RCC 7860 (cell line): ENCODE data around the gene SOX3.

Experiments used
- DNase-seq: peaks from one replicate; pipeline ENCODE4 v3.0.0-alpha.2; 2015; ENCODE audit warnings: low spot score
- FAIRE-seq: peaks from 2 replicates; lab custom pipeline; 2012; peaks lifted over from hg19 to GRCh38; lab: Jason Lieb, UNC

SOX3 gene

GRCh38 chrX:140504371-140505324, at the start of gene SOX3:
Gene SOX3 (minus strand): TSS chrX:140505069. CDS start chrX:140505060, 9 bp downstream.
- no peak for FAIRE-seq
- no peak for DNase-seq

GRCh38 chrX:140548985-140549384, 44.1 kb upstream of the SOX3 start:
- no peak for DNase-seq
- no peak for FAIRE-seq

DNA sequence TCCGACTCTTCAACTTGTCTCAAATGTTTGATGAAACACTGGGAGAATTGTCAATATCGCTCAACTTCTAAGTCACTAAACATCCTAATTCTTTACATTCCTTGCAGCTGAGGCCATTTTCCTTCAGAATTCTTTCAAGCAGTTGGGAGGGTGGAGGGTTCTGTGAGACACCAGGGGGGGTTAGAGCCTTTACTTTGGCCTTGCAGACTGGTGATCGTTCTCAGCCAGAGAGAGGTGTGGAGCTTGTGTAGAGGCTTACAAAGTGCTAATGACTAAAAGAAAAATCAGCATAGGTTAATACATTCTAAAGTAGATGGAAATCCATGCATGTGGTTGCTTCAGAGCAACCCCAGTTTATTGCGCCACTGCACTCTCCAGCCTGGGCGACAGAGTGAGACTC, 21.3 kb upstream of the SOX3 start:
- FAIRE-seq (no peak), DNase-seq (no peak)

DNA sequence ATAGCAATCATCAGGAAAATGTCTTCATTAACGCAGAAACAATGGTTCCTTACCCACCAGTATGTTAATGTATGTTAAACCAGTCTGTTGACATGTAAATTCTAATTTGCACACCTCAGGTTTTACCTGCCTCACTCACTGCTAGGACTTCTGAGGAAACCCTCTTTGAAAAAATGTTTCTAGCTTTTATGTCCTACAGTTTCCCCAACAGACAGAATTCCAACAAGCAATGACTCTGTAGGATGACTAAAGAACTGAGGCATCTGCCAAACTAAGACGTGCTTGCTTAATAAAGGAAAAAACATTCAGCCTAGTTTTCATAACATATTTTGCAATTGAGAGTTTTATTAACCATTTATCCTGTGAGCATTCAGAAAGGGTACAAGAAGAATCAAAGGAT, 20.6 kb upstream of the SOX3 start:
- FAIRE-seq (no peak), DNase-seq (no peak)

DNA sequence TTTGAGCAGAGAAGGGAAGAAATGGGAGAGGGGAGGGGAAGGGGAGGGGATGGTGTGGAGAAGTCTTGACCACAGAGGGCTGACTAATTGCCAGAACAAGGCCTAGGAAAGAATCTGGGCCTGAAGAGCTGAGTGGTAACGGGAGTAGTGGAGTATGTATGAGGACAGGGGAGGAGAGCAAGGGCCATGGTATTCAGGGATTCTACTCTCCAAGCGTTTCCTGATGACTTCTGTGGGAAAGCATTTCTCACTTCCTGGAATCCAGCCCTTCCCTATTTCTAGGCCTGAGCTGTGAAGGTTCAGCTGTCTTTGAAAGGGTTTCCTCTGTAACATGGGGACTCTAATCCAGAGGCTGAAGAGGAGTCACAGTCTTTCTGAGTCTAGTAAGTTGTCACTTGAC, 19.7 kb upstream of the SOX3 start:
- FAIRE-seq (no peak), DNase-seq (no peak)

DNA sequence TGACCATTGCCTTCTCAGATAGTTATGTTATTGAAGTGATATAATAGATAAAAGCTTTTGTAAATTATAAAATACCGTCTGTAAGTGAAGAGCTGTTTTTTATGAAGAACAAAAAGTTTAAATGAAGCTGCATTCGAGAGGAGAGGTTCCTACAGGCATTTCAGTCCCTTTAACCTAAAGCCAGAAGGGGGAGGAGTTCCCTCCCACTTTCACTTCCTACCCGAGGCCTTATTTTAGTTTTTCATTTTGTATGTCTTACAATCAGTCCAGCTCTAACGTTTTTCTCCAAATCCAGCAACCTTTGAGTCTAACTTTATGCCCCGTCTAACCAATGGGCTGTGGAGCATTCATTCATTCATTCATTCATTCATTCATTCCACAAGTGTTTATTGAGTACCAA, 16.5 kb upstream of the SOX3 start:
- no peak for FAIRE-seq
- no peak for DNase-seq

DNA sequence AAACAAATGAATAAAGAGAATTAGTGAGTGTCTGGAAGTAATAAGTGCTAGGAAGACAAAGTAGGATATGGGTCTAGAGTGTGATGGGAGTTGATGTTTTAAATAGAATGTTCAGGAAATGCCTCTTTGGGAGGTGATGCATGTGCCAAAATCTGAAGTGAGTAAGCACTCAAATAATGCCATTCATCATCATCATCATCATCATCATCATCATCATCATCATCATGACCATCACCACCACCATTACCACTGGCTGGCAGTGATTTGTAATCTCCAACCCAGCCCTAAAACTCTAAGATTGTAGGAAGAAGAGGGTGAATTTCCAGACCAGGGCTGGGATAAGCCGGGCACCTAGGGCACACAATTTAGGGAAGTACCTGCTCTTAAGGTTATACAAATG, 9.7 kb upstream of the SOX3 start:
- no peak for FAIRE-seq
- no peak for DNase-seq

DNA sequence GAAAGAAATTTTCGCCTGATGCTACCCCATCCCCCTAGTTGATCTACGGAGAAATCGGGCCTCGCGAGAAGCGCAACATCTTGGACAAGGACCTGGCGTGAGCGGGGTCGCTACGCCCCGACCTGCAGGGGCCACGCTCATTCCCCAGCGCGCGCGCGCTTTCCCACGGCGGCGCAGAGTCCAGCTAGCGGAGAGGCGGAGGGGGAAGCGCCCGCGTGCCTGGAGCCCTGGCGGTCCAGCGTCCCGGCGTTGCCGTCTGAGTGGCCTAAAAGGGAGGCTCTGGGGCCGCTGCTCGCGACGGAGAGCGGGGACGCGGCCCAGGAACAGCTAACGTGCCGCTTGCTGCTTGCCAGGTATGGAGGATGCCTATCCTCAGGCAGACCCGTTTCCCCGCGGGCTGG, 6.0 kb upstream of the SOX3 start:
- FAIRE-seq: no peak

GRCh38 chrX:140510306-140510676, 5.4 kb upstream of the SOX3 start:
- DNase-seq (no peak), FAIRE-seq (no peak)

More for the DNA sequence above, 6.0 kb upstream of the SOX3 start:
- no peak for DNase-seq

- FAIRE-seq: no peak
Observed at GRCh38 chrX:140509468-140510305, 4.8 kb upstream of the SOX3 start.

GRCh38 chrX:140508958-140509357, 4.1 kb upstream of the SOX3 start:
- no peak for DNase-seq
- FAIRE-seq: no peak

More at GRCh38 chrX:140509468-140510305, 4.8 kb upstream of the SOX3 start:
- no peak for DNase-seq

DNA sequence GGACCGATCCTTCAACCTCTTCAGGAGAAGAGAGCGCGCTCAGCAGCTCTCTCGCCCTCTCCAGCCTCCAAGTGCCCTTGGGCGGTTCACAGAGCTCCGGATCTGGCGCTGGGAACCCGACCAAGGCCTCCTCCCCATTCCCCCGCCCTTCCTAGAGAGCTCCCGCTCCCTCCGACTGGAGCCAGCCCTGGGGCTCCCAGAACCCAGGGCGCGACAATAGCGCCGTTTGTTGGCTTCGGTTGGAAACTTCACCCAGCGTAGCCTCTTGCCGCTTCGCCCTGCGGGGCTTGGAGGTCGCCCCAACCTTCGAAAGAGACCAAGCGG, 3.1 kb upstream of the SOX3 start:
- DNase-seq (no peak), FAIRE-seq (no peak)

GRCh38 chrX:140507223-140507981, 2.5 kb upstream of the SOX3 start:
- no peak for DNase-seq
- no peak for FAIRE-seq

GRCh38 chrX:140505421-140506337, 810 bp upstream of the SOX3 start:
- no peak for FAIRE-seq

GRCh38 chrX:140503714-140504351, 1.0 kb downstream of the SOX3 start:
- DNase-seq (no peak), FAIRE-seq (no peak)

More at GRCh38 chrX:140505421-140506337, 810 bp upstream of the SOX3 start:
- DNase-seq: no peak

GRCh38 chrX:140503238-140503601, 1.6 kb downstream of the SOX3 start:
- no peak for FAIRE-seq
- no peak for DNase-seq

DNA sequence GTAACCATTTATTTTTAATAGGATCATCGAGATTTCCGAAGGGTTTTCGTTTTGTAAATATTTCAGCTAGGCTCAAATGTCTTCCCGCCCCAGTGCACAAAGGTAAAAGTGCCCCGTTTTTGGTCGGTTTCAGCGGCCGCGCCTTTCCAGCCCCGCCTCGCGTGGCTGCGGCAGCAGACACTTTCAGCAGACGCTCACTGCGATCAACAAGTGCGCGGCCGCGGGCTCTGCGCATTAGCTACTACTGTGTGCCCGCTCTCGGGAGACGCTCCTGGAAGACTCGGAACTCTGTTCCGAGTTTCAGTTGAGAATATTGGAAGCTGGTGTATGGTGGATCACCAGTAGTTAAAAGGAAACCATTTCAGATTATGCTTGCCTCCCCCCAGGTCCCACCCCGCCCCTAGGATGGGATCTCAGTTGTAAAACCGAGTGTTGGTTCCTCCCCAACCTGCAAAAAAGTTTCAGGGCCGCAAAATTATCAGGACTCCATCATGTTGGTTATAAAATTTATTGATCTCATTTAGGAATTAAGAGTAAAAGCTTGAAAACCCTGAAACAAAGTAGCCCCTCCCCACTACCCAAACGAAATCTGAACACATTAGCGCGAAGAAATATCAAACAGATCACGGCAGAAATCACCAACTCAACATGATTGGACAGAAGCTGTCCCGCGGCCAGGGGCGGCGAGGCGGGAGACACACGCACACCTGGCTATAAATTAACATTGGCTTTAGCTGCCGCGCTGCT, 2.2 kb downstream of the SOX3 start:
- FAIRE-seq: no peak
- DNase-seq: no peak

DNA sequence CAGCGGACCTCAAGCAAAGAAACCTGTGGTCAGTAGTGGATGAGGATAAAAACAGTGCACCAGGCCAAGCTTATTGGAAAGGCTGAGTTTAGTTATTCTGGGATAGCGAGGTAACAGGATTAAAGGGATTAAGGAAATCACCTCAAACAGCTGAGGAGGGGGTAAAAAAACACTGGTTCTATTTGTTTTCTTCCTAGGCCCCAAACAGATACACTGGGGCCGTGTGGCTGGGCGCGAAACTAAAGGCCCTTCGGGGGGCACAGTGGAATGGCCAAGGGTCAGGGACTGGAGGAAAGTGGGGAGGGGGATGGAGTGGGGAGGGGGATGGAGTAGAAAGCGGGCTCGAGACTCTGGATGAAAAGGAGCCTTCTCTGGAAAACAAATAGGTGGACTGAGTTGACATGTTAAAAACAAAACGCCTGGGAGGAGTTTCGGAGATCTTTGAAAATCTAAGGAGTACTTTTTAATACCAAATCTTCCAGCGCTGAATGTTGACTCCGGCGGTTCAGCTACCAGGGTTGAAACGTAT, 2.9 kb downstream of the SOX3 start:
- FAIRE-seq (no peak), DNase-seq (no peak)

DNA sequence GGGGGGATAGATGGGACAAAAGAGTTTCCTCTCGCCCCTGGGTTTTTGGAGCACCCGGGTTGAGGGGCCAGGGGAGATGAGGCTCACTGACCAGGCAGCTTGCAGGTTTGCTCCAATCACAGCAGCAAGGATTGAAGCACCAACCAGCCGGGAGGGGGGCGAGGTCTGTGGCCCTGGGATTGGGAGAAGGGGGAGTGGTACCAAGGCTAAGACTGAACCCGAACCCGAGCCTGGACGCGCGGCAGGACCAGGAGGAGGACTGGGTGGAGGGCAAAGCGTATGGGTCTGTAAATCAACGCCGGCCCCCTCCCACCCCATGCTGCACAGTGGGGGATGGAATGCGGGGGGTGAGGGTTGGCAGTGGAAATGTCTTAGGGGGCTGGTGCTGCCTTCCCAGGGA, 3.5 kb downstream of the SOX3 start:
- no peak for FAIRE-seq
- no peak for DNase-seq
